Fibroblast of upper back skin (primary cell): ENCODE data around the gene RNF39.

Source experiments
- DNase-seq: peaks from one replicate; pipeline ENCODE4 v3.0.0-alpha.2; 2013

RNF39 gene

DNA sequence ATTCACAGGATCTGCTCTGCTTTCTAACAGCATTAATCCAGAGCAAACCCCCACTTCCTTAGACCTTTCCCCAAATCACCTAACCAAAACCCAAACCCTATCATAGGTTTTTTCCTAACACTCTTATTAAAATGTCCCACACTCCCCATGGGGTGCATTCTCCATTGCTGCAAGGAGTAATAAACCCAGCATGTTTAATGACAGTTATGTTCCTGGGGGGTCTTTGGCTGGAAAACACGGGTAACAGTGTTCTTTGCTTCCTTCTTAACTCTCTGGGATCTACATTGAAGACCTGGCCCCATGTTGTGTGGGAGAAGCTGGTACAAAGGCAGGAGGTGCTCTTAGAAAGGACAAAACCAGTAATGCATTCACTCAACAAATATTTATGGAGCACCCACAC, 21.3 kb upstream of the RNF39 start:
- no peak for DNase-seq

GRCh38 chr6:30093951-30094661, 18.5 kb upstream of the RNF39 start:
- no peak for DNase-seq

GRCh38 chr6:30092852-30093543, 17.4 kb upstream of the RNF39 start:
- DNase-seq, result no peak

DNA sequence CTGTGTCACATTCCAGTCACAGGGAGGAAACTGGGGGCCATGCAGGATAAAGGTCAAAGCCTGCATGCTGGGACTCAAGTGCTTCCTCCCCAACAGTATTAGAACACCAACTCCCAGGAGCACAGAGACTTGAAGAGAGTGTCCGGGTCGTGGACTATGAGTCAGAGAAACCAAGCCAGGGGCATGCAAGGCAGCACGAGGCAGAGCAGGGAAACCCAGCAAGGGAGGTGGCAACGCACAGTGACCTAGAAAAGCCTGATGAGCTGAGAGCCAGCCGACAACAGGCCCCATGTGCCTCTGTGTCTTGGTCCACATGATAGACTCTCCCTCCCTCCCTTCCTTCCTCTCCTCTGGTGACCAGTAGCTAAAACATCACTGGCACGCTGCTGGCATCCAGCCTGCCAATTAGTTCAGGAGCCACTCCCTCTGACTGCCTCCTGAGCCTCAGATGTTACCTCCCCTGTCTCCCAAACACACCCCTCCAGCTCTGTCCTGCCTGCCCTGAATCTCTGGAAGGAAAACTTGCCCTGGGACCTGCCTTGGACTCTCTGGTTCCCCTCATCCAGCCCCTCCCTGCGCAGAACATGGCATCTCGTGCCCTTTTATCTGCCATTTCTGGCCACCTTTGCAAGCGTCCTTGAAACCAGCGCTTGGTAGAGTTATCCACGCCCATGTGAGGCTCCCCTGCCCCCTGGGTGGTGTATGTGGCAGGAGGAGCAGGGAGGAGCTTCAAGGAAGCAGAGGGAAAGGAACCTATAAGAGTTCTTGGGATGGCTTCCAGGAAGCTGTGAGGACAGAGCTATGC, 16.2 kb upstream of the RNF39 start:
- peak; percentile 58 for DNase-seq

DNA sequence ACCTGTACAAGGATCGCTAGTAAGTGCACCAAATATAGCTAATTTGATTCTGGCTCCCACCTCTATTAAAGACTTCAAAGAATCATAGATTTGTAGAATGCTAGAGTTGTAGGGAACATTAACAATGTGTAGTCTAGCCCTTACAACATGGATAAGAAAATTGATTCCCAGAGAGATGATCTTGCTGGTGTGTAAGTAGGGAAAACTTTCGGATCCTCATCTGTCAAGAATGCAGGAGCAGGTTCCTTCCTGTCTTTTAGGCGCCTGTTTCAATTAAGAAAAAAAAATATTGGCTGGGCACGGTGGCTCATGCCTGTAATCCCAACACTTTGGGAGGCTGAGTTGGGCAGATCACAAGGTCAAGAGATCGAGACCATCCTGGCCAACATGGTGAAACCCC, 12.3 kb upstream of the RNF39 start:
- no peak for DNase-seq

GRCh38 chr6:30077218-30077617, 1.6 kb upstream of the RNF39 start:
- DNase-seq, result no peak

DNA sequence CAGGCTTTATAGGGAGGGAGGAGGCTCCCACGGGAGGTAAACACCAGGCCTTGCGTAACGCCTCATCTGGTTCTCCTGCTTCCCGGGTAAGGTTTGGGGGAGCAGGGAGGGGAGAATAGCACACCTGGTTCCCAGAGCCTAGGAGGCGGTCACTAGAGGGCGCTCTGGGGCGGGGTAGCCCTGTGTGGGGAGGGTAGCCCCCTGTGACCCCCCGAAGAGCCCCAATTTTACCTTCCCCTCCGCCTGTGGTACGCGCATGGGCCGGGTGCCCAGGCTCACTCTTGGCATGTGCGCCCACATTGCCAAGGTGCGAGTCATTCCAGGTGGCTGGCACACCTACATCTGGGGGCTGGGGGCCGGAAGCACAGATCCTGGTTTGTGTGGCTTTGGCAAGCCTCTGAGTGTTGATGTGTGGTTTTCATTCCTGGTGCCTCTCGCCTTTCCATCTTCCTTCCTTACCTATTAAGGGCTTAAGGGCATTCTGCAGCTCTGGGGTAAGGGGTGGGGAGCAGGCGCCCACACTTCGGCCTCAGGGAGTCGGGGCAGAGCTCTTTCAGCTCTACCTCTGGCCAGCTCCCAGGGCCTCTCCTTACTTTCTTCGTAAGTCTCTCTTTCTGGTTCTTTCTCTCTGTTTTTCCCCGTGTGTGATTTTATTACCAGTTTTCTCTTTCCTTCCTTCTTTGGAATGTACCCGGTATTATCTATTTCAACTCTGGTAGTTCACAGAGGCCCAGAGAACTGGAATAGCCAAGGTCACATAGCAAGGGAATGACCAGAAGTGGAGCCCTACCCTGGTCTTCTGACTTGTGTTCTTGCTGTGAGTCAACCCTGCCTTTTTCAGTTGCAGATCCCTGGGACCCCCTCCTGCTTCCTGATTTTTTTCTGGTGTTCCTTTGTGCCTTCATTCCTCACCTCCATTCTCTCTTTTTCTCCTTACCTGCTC, 492 bp upstream of the RNF39 start:
- no peak for DNase-seq

GRCh38 chr6:30074331-30075093, 1.1 kb downstream of the RNF39 start:
- DNase-seq, result no peak

GRCh38 chr6:30073489-30074235, 1.9 kb downstream of the RNF39 start:
- DNase-seq, result no peak

DNA sequence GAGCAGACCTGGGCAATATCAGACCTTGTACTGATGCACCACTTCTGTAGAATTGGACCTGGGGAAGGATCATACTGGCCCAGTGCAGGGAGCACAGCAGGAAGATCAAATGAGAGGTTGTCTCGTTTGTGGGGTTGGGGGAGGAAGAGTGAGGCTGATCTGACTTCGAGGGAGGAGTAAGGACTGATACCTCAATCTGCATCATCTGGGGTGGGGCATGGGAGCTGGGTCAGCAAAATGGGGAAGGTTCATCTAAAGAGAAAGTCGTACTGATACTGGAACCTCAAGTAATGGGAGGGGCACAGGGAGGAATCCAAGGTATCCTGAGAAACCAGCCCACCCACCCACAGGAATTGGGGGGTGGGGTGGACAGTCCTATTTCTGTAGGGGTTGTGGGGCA, 3.7 kb downstream of the RNF39 start:
- DNase-seq, result no peak

DNA sequence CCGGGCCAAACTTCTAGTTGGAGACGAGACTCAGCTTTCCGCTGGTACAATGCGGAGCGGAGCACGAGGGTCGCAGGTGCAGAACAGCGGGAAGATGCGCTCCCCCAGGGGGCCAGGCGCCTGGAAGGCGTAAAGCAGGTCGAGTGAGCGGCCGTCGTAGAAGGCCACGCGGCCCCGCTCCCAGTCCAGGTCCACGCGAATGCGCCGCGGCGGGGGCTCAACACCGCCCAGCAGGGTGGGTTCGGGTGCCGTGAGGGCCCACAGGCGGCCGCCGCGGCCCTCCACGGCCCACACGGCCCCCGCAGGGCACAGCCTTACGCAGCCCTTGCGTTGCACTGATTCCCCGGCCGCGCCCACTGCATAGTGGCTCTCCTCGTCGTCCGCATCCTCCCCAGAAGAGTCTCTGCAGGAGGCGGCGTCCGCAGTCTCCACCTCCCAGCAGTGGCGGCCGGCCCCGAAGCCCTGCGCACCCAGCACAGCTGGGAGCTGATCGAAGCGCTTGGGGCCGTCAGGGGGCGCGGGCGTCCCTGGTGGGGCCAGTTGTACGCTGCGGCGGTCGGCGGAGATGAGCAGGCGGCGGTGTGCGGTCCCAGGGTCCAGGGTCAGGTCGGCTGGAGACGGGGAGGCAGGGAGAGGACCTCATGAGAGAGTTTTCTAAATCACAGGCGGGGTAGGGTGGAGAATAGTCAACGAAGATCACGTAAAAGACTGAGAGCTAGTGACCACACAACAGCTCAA, 4.3 kb downstream of the RNF39 start:
- peak; percentile 30 for DNase-seq

GRCh38 chr6:30067460-30068139, 8.0 kb downstream of the RNF39 start:
- no peak for DNase-seq

GRCh38 chr6:30066577-30067459, 8.8 kb downstream of the RNF39 start, which contains the start of gene PPP1R11:
Gene PPP1R11, plus strand, starts transcription at chr6:30067198. Its CDS starts 213 bp downstream, at chr6:30067411.
- peak; percentile 99 for DNase-seq

DNA sequence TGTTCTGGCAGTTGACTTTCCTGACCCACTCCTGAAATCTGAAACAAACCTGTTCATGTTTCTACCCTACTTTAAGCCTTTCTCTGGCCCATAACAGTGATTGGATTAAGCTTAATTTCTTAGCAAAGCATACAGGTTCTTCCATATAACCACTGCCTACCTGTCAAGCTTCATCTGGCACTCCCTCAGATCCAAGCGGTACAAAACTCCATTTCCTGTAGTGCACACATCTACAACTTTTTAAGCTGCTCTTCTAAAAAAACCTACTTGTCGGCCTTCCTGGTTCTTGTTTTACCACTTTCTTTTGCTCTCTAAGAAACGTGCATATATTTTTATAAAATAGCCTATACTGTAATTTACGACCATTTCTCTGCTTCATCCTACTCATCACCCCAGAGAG, 9.5 kb downstream of the RNF39 start:
- no peak for DNase-seq

GRCh38 chr6:30063315-30063714, 12.3 kb downstream of the RNF39 start:
- DNase-seq, result no peak

- no peak for DNase-seq
Measured at GRCh38 chr6:30062471-30063178, 12.9 kb downstream of the RNF39 start.

GRCh38 chr6:30061858-30062458, 13.6 kb downstream of the RNF39 start:
- peak; percentile 16 for DNase-seq
